ENCODE data around the gene PFKFB2. TPM values are rescaled to one million over a fixed set of nuclear protein-coding genes. Genes with fewer than 3 reads are reported as not detected.

PFKFB2 gene
- total and polyA plus RNA-seq, 4 donors: 1.5 to 5.9 (median 3.0) TPM

- Histone ChIP-seq H3K4me1 (ENCODE audit: control insufficient read depth in 4 of 4, insufficient read depth in 4 of 4, low read length in 3 of 4) (peaks cover 2 to 13% (median 10%) of the 10 kb centered on the region in 4 donors), H3K9ac (ENCODE audit: low read depth in 1 of 2, low read length in 2 of 2) (no peak overlapping the region), H3K4me3 (ENCODE audit: low read depth in 1 of 3, low read length in 3 of 3) (no peak overlapping the region), H3K36me3 (ENCODE audit: control insufficient read depth in 4 of 4, insufficient read depth in 3 of 4, low read depth in 1 of 4, low read length in 3 of 4) (no peaks in the 10 kb centered on the region), H3K27me3 (ENCODE audit: control insufficient read depth in 4 of 4, insufficient read depth in 4 of 4, low read length in 3 of 4) (no peaks in the 10 kb centered on the region), H3K27ac (ENCODE audit: low read depth in 1 of 2, low read length in 2 of 2) (no peak overlapping the region), H3K9me3 (ENCODE audit: control insufficient read depth in 4 of 4, low read length in 3 of 4) (no peaks in the 10 kb centered on the region)
- TF ChIP-seq ATF3 (IDR thresholded peaks at IDR 0.05) (no peak), HNF4G (IDR thresholded peaks at IDR 0.05) (no peak), ZBTB33 (IDR thresholded peaks at IDR 0.05) (no peak), GABPA (IDR thresholded peaks at IDR 0.05 in 1 of 2, conservative IDR thresholded peaks at IDR 0.05 in 1 of 2) (no peak), CTCF (IDR thresholded peaks at IDR 0.05; ENCODE audit: low read depth, low read length, missing input control) (no peak), RAD21 (IDR thresholded peaks at IDR 0.05) (no peak), HNF4A (conservative IDR thresholded peaks at IDR 0.05) (no peak)
- 94% methylated on average over 1 of the region's 1 CpG for WGBS
- no peak for DNase-seq (ENCODE audit: low spot score)
Measured at GRCh38 chr1:207036865-207037264, 16.2 kb upstream of the PFKFB2 start.

GRCh38 chr1:207039380-207040180, 13.5 kb upstream of the PFKFB2 start:
- Histone ChIP-seq H3K9me3 (ENCODE audit: control insufficient read depth in 4 of 4, low read length in 3 of 4) (no peaks in the 10 kb centered on the region), H3K4me3 (ENCODE audit: low read depth in 1 of 3, low read length in 3 of 3) (no peak overlapping the region), H3K9ac (ENCODE audit: low read depth in 1 of 2, low read length in 2 of 2) (no peak overlapping the region), H3K36me3 (ENCODE audit: control insufficient read depth in 4 of 4, insufficient read depth in 3 of 4, low read depth in 1 of 4, low read length in 3 of 4) (peaks cover 0 to 2% (median 0%) of the 10 kb centered on the region in 4 donors), H3K27me3 (ENCODE audit: control insufficient read depth in 4 of 4, insufficient read depth in 4 of 4, low read length in 3 of 4) (no peaks in the 10 kb centered on the region), H3K27ac (ENCODE audit: low read depth in 1 of 2, low read length in 2 of 2) (no peak overlapping the region), H3K4me1 (ENCODE audit: control insufficient read depth in 4 of 4, insufficient read depth in 4 of 4, low read length in 3 of 4) (peaks cover 4 to 17% (median 7%) of the 10 kb centered on the region in 4 donors)
- no peak for TF ChIP-seq EGR1 (IDR thresholded peaks at IDR 0.05; ENCODE audit: low read depth in 2 of 2)
- peak in 1 of 2 donors; percentile 17 for TF ChIP-seq HNF4A (conservative IDR thresholded peaks at IDR 0.05)
- 67% methylated on average over 4 of the region's 4 CpGs for WGBS
- peak; percentile 21 for DNase-seq (ENCODE audit: low spot score)

GRCh38 chr1:207040181-207040533, 12.9 kb upstream of the PFKFB2 start:
- Histone ChIP-seq H3K36me3 (ENCODE audit: control insufficient read depth in 4 of 4, insufficient read depth in 3 of 4, low read depth in 1 of 4, low read length in 3 of 4) (peaks cover 0 to 2% (median 0%) of the 10 kb centered on the region in 4 donors), H3K4me3 (ENCODE audit: low read depth in 1 of 3, low read length in 3 of 3) (no peak overlapping the region), H3K27me3 (ENCODE audit: control insufficient read depth in 4 of 4, insufficient read depth in 4 of 4, low read length in 3 of 4) (no peaks in the 10 kb centered on the region), H3K27ac (ENCODE audit: low read depth in 1 of 2, low read length in 2 of 2) (no peak overlapping the region), H3K4me1 (ENCODE audit: control insufficient read depth in 4 of 4, insufficient read depth in 4 of 4, low read length in 3 of 4) (peaks cover 4 to 17% (median 7%) of the 10 kb centered on the region in 4 donors), H3K9me3 (ENCODE audit: control insufficient read depth in 4 of 4, low read length in 3 of 4) (no peaks in the 10 kb centered on the region), H3K9ac (ENCODE audit: low read depth in 1 of 2, low read length in 2 of 2) (no peak overlapping the region)
- 45% methylated on average over 3 of the region's 3 CpGs for WGBS
- no peak for DNase-seq (ENCODE audit: low spot score)
- no peak for TF ChIP-seq REST (IDR thresholded peaks at IDR 0.05)
- no peak for TF ChIP-seq NR2F2 (IDR thresholded peaks at IDR 0.05)
- no peak for TF ChIP-seq ZBTB33 (IDR thresholded peaks at IDR 0.05)
- no peak for TF ChIP-seq TAF1 (conservative IDR thresholded peaks at IDR 0.05)
- TF ChIP-seq EGR1 (IDR thresholded peaks at IDR 0.05; ENCODE audit: low read depth in 2 of 2): no peak
- TF ChIP-seq CTCF (IDR thresholded peaks at IDR 0.05; ENCODE audit: low read depth, low read length, missing input control): no peak
- TF ChIP-seq FOXA2 (IDR thresholded peaks at IDR 0.05): no peak
- TF ChIP-seq ATF3 (IDR thresholded peaks at IDR 0.05): no peak
- TF ChIP-seq RAD21 (IDR thresholded peaks at IDR 0.05): no peak
